Suppressor macrophage treated with lipopolysaccharide for 1 hour (primary cell): ENCODE measurements around the gene SLC7A10.
"Not testable (repeated sequence)": the region's sequence is repeated elsewhere in the genome, so short reads cannot be mapped to it uniquely, and the experiment has no call there.

Experiments
- DNase-seq, 3 donors: peaks; one replicate each; pipeline ENCODE4 v3.0.0-alpha.2; 2020 to 2022

The SLC7A10 gene

GRCh38 chr19:33236696-33237390 is 11.2 kb upstream of the SLC7A10 start:
- no peak for DNase-seq

- no peak for DNase-seq
Measured at GRCh38 chr19:33235996-33236350, 10.3 kb upstream of the SLC7A10 start.

GRCh38 chr19:33235269-33235995 is 9.8 kb upstream of the SLC7A10 start:
- DNase-seq = peak; percentile 86 to 92 (median 90)

- DNase-seq = no peak
Measured at GRCh38 chr19:33234736-33235135, 9.1 kb upstream of the SLC7A10 start.

- DNase-seq = no peak
Measured at GRCh38 chr19:33234092-33234491, 8.4 kb upstream of the SLC7A10 start.

GRCh38 chr19:33233056-33233873 is 7.6 kb upstream of the SLC7A10 start:
- DNase-seq = no peak

- no peak for DNase-seq
Measured at GRCh38 chr19:33232656-33233055, 7.0 kb upstream of the SLC7A10 start.

- DNase-seq = peak; percentile 33 to 78 (median 75)
Measured at GRCh38 chr19:33231511-33231910, 5.9 kb upstream of the SLC7A10 start.

- no peak for DNase-seq
Measured at GRCh38 chr19:33229962-33230361, 4.3 kb upstream of the SLC7A10 start.

GRCh38 chr19:33227870-33228599 is 2.4 kb upstream of the SLC7A10 start:
- no peak for DNase-seq

- DNase-seq = no peak
Measured at GRCh38 chr19:33227242-33227650, 1.6 kb upstream of the SLC7A10 start.

GRCh38 chr19:33226550-33227241 is 1.0 kb upstream of the SLC7A10 start:
- DNase-seq = peak; percentile 36 to 65 (median 40)

- no peak for DNase-seq
Measured at GRCh38 chr19:33224694-33225457, 774 bp downstream of the SLC7A10 start.

- not testable (repeated sequence) for DNase-seq
Measured at GRCh38 chr19:33222255-33222654, 3.4 kb downstream of the SLC7A10 start.

- DNase-seq = no peak
Measured at GRCh38 chr19:33221638-33222037, 4.0 kb downstream of the SLC7A10 start.

- DNase-seq = no peak
Measured at GRCh38 chr19:33220735-33221134, 4.9 kb downstream of the SLC7A10 start.

GRCh38 chr19:33220115-33220514 is 5.5 kb downstream of the SLC7A10 start:
- no peak for DNase-seq

GRCh38 chr19:33219261-33219815 is 6.3 kb downstream of the SLC7A10 start:
- no peak for DNase-seq

GRCh38 chr19:33217881-33218280 is 7.8 kb downstream of the SLC7A10 start:
- DNase-seq = no peak

GRCh38 chr19:33216198-33216830 is 9.3 kb downstream of the SLC7A10 start:
- no peak for DNase-seq
